K562 (cell line): ENCODE data around the gene TMCO4. TPM values are rescaled to one million over a fixed set of nuclear protein-coding genes. Genes with fewer than 3 reads are reported as not detected.
A peak's percentile ranks its signal among the peaks of the same experiment; 100 is the strongest.

Experiments
- ATAC-seq: fragments of 200-7000 bp; cut with Tn5 transposase; 3 replicates; pipeline ENCODE4 v1.9.1; 2020; ENCODE audit warnings: moderate library complexity
- BruUV-seq: library from RNA; stranded (reverse); fragments of 400-500 nt; replicated peaks from 2 replicates; lab custom pipeline; 2021; lab: Mats Ljungman, UMichigan
- CTCF ChIA-PET: fragments of 300-600 bp; formaldehyde crosslinking; extraction: SDS; loops from one replicate; lab custom pipeline; 2021; ENCODE audit warnings: low intra/inter-chr PET ratio; lab: Yijun Ruan, JAX
- POLR2A ChIA-PET: fragments of 300-600, 350-650 bp; sonication (Branson Sonifier 250); formaldehyde crosslinking; extraction: SDS; loops from one replicate; lab custom pipeline; 2021; ENCODE audit warnings: antibody characterized with exemption, inconsistent platforms; lab: Yijun Ruan, JAX
- DNase-seq, 4 experiments: peaks; one replicate each; pipeline versions ENCODE4 v3.0.0 to v3.0.0-alpha.2; 2011 to 2018; ENCODE audit warnings: low spot score in 3 of 4, mixed read lengths in 3 of 4; ENCODE audit errors: extremely low read depth in 1 of 4
- FAIRE-seq: peaks from 2 replicates; lab custom pipeline; 2011; peaks lifted over from hg19 to GRCh38; lab: Jason Lieb, UNC
- H2AFZ ChIP-seq: 2 replicates; pipeline ENCODE4 v1.6.0; 2011; ENCODE audit warnings: low read depth, low read length, control low read depth, inconsistent platforms
- H3K27ac ChIP-seq: fragments of 200-600 bp; 3 replicates; pipeline ENCODE4 v1.8.0; 2011; ENCODE audit warnings: low read depth, mild to moderate bottlenecking, control low read depth, inconsistent platforms, low read length, moderate library complexity, mixed read lengths; ENCODE audit errors: extremely low read depth
- H3K27me3 ChIP-seq, 2 experiments: fragments of 300-600 bp in 1 of 2; 2 replicates in 1 of 2; 3 replicates in 1 of 2; pipeline versions ENCODE4 v1.6.0 to v1.8.0; 2011; ENCODE audit warnings: inconsistent platforms in 2 of 2, low read length in 2 of 2, mild to moderate bottlenecking in 1 of 2, mixed read lengths in 1 of 2, moderate library complexity in 1 of 2; ENCODE audit not compliant: control insufficient read depth in 2 of 2, insufficient read depth in 2 of 2
- H3K36me3 ChIP-seq: fragments of 300-600 bp; 3 replicates; pipeline ENCODE4 v1.8.0; 2011; ENCODE audit warnings: mild to moderate bottlenecking, low read length, inconsistent platforms; ENCODE audit not compliant: control insufficient read depth, insufficient read depth
- H3K4me1 ChIP-seq, 2 experiments: fragments of 200-600 bp in 1 of 2; replicated peaks in 1 of 2; 2 replicates in 1 of 2; 3 replicates in 1 of 2; pipeline versions ENCODE4 v1.5.1 to v1.8.0; 2011; ENCODE audit warnings: inconsistent platforms in 2 of 2, low read length in 2 of 2, mild to moderate bottlenecking in 1 of 2, mixed read lengths in 1 of 2, moderate library complexity in 1 of 2; ENCODE audit not compliant: control insufficient read depth in 2 of 2, insufficient read depth in 2 of 2
- H3K4me2 ChIP-seq: 2 replicates; pipeline ENCODE4 v1.6.1; 2011; ENCODE audit warnings: low read length, control low read depth, inconsistent platforms, mixed read lengths; ENCODE audit not compliant: insufficient read depth
- H3K4me3 ChIP-seq: fragments of 200-600 bp; sonication (generic), shearing (Covaris generic); 2 replicates; pipeline ENCODE4 v1.5.1; 2016; ENCODE audit warnings: control low read depth, inconsistent platforms
- H3K79me2 ChIP-seq: fragments of 200-600 bp; 3 replicates; pipeline ENCODE4 v1.8.0; 2011; ENCODE audit warnings: low read length, inconsistent platforms; ENCODE audit not compliant: control insufficient read depth, insufficient read depth
- H3K9ac ChIP-seq, 2 experiments: 2 replicates each; pipeline versions ENCODE4 v1.6.0 to v1.6.1; 2011; ENCODE audit warnings: low read depth in 2 of 2, low read length in 2 of 2, control low read depth in 1 of 2, inconsistent platforms in 1 of 2, mild to moderate bottlenecking in 1 of 2, mixed read lengths in 1 of 2; ENCODE audit not compliant: insufficient read depth in 1 of 2
- H3K9me1 ChIP-seq: one replicate; pipeline ENCODE4 v1.6.0; 2011; ENCODE audit warnings: inconsistent platforms, mild to moderate bottlenecking, low read length, moderate library complexity; ENCODE audit not compliant: control insufficient read depth, insufficient read depth
- H3K9me3 ChIP-seq: replicated peaks from 2 replicates; pipeline ENCODE4 v1.5.1; 2011; ENCODE audit warnings: low read depth, low read length, inconsistent platforms; ENCODE audit not compliant: control insufficient read depth, insufficient read depth
- H4K20me1 ChIP-seq: replicated peaks from 2 replicates; pipeline ENCODE4 v1.6.1; 2011; ENCODE audit warnings: low read length, inconsistent platforms, mixed read lengths; ENCODE audit not compliant: control insufficient read depth, insufficient read depth
- ADNP ChIP-seq: fragments of 200-800 bp; sonication (Bioruptor generic); IDR thresholded peaks from 2 replicates; pipeline ENCODE4 v1.6.1; 2016; ENCODE audit warnings: missing genetic modification characterization, missing compliant biosample characterization
- BCL6 ChIP-seq: fragments of 250-450 bp; sonication (Bioruptor Pico); IDR thresholded peaks from 2 replicates; pipeline ENCODE4 v1.4.0; 2020
- ELF4 ChIP-seq: fragments of 450-650 bp; formaldehyde crosslinking; IDR thresholded peaks from 2 replicates; pipeline ENCODE4 v1.4.0; 2022; ENCODE audit warnings: missing genetic modification characterization
- GABPB1 ChIP-seq: sonication (generic); formaldehyde crosslinking; IDR thresholded peaks from 2 replicates; pipeline ENCODE4 v1.8.0; 2022; ENCODE audit warnings: mild to moderate bottlenecking, missing genetic modification reagents
- GABPB2 ChIP-seq: fragments of 250-450 bp; sonication (Bioruptor Pico); conservative IDR thresholded peaks from 2 replicates; pipeline ENCODE4 v1.5.1; 2021; ENCODE audit warnings: mild to moderate bottlenecking
- HNRNPH1 ChIP-seq: fragments of 200-400 bp; formaldehyde crosslinking; optimal IDR thresholded peaks from 2 replicates; pipeline ENCODE3; 2017; ENCODE audit warnings: low read depth, mild to moderate bottlenecking, low read length, moderate library complexity
- JUNB ChIP-seq: fragments of 450-650 bp; formaldehyde crosslinking; conservative IDR thresholded peaks from 2 replicates; pipeline ENCODE4 v1.4.0; 2020; ENCODE audit warnings: mild to moderate bottlenecking
- KDM1A ChIP-seq, 2 experiments: fragments of 450-650 bp; IDR thresholded peaks; 2 replicates each; pipeline ENCODE4 v1.6.1; 2016; ENCODE audit warnings: mild to moderate bottlenecking in 2 of 2
- MAZ ChIP-seq, 2 experiments: fragments of 450-650 bp in 1 of 2; sonication (generic) in 1 of 2; formaldehyde crosslinking; IDR thresholded peaks in 1 of 2; conservative IDR thresholded peaks in 1 of 2; 2 replicates each; pipeline versions ENCODE4 v1.4.0 to v1.5.0; 2020; ENCODE audit warnings: mild to moderate bottlenecking in 1 of 2, missing genetic modification reagents in 1 of 2
- MCM2 ChIP-seq: fragments of 450-650 bp; IDR thresholded peaks from 2 replicates; pipeline ENCODE4 v1.6.1; 2017; ENCODE audit warnings: low read depth, mild to moderate bottlenecking
- MYC ChIP-seq, 2 experiments: fragments of 250-450 bp in 1 of 2; sonication (Bioruptor Pico) in 1 of 2; IDR thresholded peaks; 2 replicates each; pipeline versions ENCODE4 v1.5.1 to v1.6.1; 2012 to 2021; ENCODE audit warnings: low read depth in 2 of 2, borderline replicate concordance in 1 of 2, improper control_type of control experiment in 1 of 2, low read length in 1 of 2, mild to moderate bottlenecking in 1 of 2, moderate library complexity in 1 of 2
- POLR2B ChIP-seq: fragments of 450-650 bp; IDR thresholded peaks from 2 replicates; pipeline ENCODE4 v1.6.1; 2018; ENCODE audit warnings: low read depth; ENCODE audit not compliant: partially characterized antibody
- PTTG1 ChIP-seq: fragments of 450-650 bp; IDR thresholded peaks from 2 replicates; pipeline ENCODE4 v1.6.1; 2016; ENCODE audit warnings: low read depth, mild to moderate bottlenecking, missing genetic modification characterization, missing compliant biosample characterization
- SLC30A9 ChIP-seq: fragments of 250-450 bp; sonication (Bioruptor Pico); IDR thresholded peaks from 2 replicates; pipeline ENCODE4 v1.8.0; 2022; ENCODE audit warnings: mild to moderate bottlenecking, moderate library complexity
- SRSF7 ChIP-seq: fragments of 200-400 bp; formaldehyde crosslinking; optimal IDR thresholded peaks from 2 replicates; pipeline ENCODE3; 2017; ENCODE audit warnings: mild to moderate bottlenecking, low read depth, low read length
- ZNF24 ChIP-seq: fragments of 450-650 bp; IDR thresholded peaks from 2 replicates; pipeline ENCODE4 v1.6.1; 2016
- whole genome bisulfite sequencing: fragments of 100-300 bp; shearing (Covaris generic); methylation state at CpG from one replicate; pipeline ENCODE4 v1.1.6; 2016; ENCODE audit warnings: low coverage, mixed read lengths; ENCODE audit not compliant: insufficient coverage; ENCODE audit errors: missing lambda C conversion rate; 5-methylcytosine and 5-hydroxymethylcytosine counted together
- in situ Hi-C: fragments of 300-500 bp; cut with MboI; formaldehyde crosslinking; loops from 4 replicates; pipeline ENCODE4 v1.15.0; 2018; ENCODE audit warnings: inconsistent platforms, mixed read lengths
- intact Hi-C: fragments of 100-400 bp; cut with micrococcal nuclease; formaldehyde crosslinking; loops from 2 replicates; pipeline ENCODE4 v1.14.2; 2022
- polyA plus RNA-seq, 8 experiments: library from polyadenylated mRNA; depleted of rRNA in 4 of 8; stranded (reverse) in 5 of 8; unstranded in 3 of 8; fragments of >200 nt; fragmentation: Nextera tagmentation in 2 of 8; fragmentation: Illumina TruSeq in 1 of 8; extraction: Ambion mirVana in 2 of 8; extraction: Trizol in 1 of 8; gene quantifications; 2 replicates each; pipeline versions ENCODE4 v1.2.1 to v1.2.3, GENCODE V29; 2011 to 2014; ENCODE audit warnings: inconsistent platforms in 1 of 8, missing spikeins in 1 of 8
- total RNA-seq, 7 experiments: library from RNA; depleted of rRNA in 6 of 7; stranded (reverse); fragments of >200 nt in 6 of 7; fragmentation: Illumina TruSeq in 2 of 7; extraction: Trizol in 2 of 7; gene quantifications; 2 replicates each; pipeline versions ENCODE4 v1.2.1 to v1.2.3, GENCODE V29; 2011 to 2021; ENCODE audit warnings: low replicate concordance in 1 of 7
- TF ChIP-seq, protein P1 (sequence below), 2 experiments: IDR thresholded peaks; 2 replicates each; pipeline ENCODE4 v1.6.1; 2011; ENCODE audit warnings: borderline replicate concordance in 1 of 2, control low read depth in 1 of 2, low read depth in 1 of 2, low read length in 1 of 2, mild to moderate bottlenecking in 1 of 2, mixed read lengths in 1 of 2, moderate library complexity in 1 of 2; ENCODE audit not compliant: insufficient read depth in 1 of 2, insufficient read length in 1 of 2, poor library complexity in 1 of 2, severe bottlenecking in 1 of 2; ENCODE audit errors: extremely low read depth in 1 of 2
- TF ChIP-seq, protein P2 (sequence below): fragments of 250-450 bp; sonication (Bioruptor Pico); IDR thresholded peaks from 2 replicates; pipeline ENCODE4 v1.4.0; 2020; ENCODE audit warnings: borderline replicate concordance
- TF ChIP-seq, protein P3 (sequence below): fragments of 250-450 bp; sonication (Bioruptor Pico); IDR thresholded peaks from 2 replicates; pipeline ENCODE4 v1.8.0; 2021; ENCODE audit warnings: moderate library complexity, mild to moderate bottlenecking, inconsistent platforms

Gene TMCO4
- total and polyA plus RNA-seq, 9 of the 15 experiments (the other 6 are each of a cell fraction or from before 2014, with no cell fraction given) = 0.06 to 2.1 (median 1.2) TPM

DNA sequence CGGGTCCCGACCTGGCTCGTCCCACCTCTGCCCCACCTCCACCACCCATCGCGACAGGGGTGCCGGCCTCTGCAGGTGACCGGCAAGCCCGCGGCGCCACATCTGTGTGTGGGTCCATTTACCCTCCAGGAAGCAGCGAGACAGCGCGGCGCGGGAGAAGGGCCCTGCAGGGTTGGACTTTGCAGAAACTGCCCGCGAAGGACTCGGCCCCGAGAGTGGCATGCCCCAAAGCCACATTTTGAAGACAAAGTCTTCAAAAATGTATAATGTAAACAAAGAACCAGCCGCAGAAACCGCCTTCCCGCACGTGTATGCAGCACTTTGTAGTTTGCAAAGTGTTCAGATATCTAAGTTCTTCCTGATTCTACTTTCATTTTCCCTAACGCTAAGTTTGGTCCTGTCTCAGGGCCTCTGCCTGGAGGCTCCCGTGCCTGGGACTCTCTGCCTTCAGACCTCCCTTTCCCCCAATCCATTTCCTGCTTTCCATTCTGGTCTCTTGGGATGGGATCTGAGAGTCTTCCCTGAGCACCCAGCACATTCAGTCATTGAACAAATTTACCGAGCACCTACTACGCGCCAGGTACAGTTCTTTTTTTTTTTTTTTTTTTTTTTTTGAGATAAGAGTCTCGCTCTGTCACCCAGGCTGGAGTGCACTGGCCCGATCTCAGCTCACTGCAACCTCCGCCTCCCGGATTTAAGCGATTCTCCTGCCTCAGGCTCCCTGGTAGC, 524 bp upstream of the TMCO4 start:
- in situ Hi-C loops (no loop called here), intact Hi-C loops (no loop called here)
- H4K20me1 ChIP-seq = no peaks in the 10 kb centered on the region
- no peaks in the 10 kb centered on the region for H3K36me3 ChIP-seq
- ATAC-seq = peak; percentile 64
- H3K4me1 ChIP-seq = peaks cover 6 to 12% of the 10 kb centered on the region in 2 experiments; a peak in 4 of 5 replicates
- no peaks in the 10 kb centered on the region for H3K9me3 ChIP-seq
- H3K79me2 ChIP-seq = no peaks in the 10 kb centered on the region
- BruUV-seq = no TSS peak
- H3K4me2 ChIP-seq = peak overlapping the region; percentile 72
- H3K9me1 ChIP-seq = no peaks in the 10 kb centered on the region
- H3K4me3 ChIP-seq = peak overlapping the region; percentile 40
- no peak for FAIRE-seq
- peak in 2 of 4 experiments; percentile 27 to 45 for DNase-seq
- H3K27ac ChIP-seq = no peak overlapping the region
- POLR2A ChIA-PET = no interaction called here
- peak overlapping the region; percentile 37 to 89; a peak in 3 of 4 replicates for H3K9ac ChIP-seq
- WGBS = 12% methylated on average over 31 of the region's 33 CpGs
- peak overlapping the region; percentile 88 for H2AFZ ChIP-seq
- CTCF ChIA-PET = no interaction called here
- H3K27me3 ChIP-seq = peaks cover 32 to 54% of the 10 kb centered on the region in 2 experiments
- TF ChIP-seq ELF4 (CRISPR knock-in tag) = no peak
- TF ChIP-seq MCM2 = no peak
- TF ChIP-seq SLC30A9 (CRISPR knock-in tag) = no peak
- TF ChIP-seq JUNB = no peak
- no peak for TF ChIP-seq SRSF7
- TF ChIP-seq MYC (IDR thresholded peaks at IDR 0.05; ENCODE audit: low read depth, low read length) = peak; percentile 31; the same call in 1 of the 2 replicates
- no peak for TF ChIP-seq MYC (CRISPR knock-in tag; IDR thresholded peaks at IDR 0.05; ENCODE audit: borderline replicate concordance, low read depth)
- TF ChIP-seq BCL6 (CRISPR knock-in tag) = no peak
- no peak for TF ChIP-seq MAZ (CRISPR knock-in tag; conservative IDR thresholded peaks at IDR 0.05 in 1 of 2, IDR thresholded peaks at IDR 0.05 in 1 of 2)
- TF ChIP-seq POLR2B = no peak
- no peak for TF ChIP-seq ZNF24
- TF ChIP-seq, protein P1, sequence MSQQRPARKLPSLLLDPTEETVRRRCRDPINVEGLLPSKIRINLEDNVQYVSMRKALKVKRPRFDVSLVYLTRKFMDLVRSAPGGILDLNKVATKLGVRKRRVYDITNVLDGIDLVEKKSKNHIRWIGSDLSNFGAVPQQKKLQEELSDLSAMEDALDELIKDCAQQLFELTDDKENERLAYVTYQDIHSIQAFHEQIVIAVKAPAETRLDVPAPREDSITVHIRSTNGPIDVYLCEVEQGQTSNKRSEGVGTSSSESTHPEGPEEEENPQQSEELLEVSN (IDR thresholded peaks at IDR 0.05; ENCODE audit: borderline replicate concordance in 1 of 2, extremely low read depth in 1 of 2, insufficient read depth in 1 of 2, insufficient read length in 1 of 2, low read depth in 1 of 2, low read length in 1 of 2, poor library complexity in 1 of 2, severe bottlenecking in 1 of 2) = peak; percentile 54 to 68
- TF ChIP-seq KDM1A (IDR thresholded peaks at IDR 0.05) = no peak
- no peak for TF ChIP-seq PTTG1 (tag)
- TF ChIP-seq, protein P2, sequence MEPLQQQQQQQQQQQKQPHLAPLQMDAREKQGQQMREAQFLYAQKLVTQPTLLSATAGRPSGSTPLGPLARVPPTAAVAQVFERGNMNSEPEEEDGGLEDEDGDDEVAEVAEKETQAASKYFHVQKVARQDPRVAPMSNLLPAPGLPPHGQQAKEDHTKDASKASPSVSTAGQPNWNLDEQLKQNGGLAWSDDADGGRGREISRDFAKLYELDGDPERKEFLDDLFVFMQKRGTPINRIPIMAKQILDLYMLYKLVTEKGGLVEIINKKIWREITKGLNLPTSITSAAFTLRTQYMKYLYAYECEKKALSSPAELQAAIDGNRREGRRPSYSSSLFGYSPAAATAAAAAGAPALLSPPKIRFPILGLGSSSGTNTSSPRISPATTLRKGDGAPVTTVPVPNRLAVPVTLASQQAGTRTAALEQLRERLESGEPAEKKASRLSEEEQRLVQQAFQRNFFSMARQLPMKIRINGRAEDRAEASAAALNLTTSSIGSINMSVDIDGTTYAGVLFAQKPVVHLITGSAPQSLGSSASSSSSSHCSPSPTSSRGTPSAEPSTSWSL (CRISPR knock-in tag) = no peak
- TF ChIP-seq, protein P3, sequence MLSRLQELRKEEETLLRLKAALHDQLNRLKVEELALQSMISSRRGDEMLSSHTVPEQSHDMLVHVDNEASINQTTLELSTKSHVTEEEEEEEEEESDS = no peak
- no peak for TF ChIP-seq GABPB2
- no peak for TF ChIP-seq ADNP (tag)
- TF ChIP-seq HNRNPH1 = no peak
- TF ChIP-seq GABPB1 (CRISPR knock-in tag) = no peak
